ENCODE data around the gene AVPI1. TPM values are rescaled to one million over a fixed set of nuclear protein-coding genes. Genes with fewer than 3 reads are reported as not detected.
"Not testable (repeated sequence)": the region's sequence is repeated elsewhere in the genome, so short reads cannot be mapped to it uniquely, and the experiment has no call there.

AVPI1 gene
- total and polyA plus RNA-seq, 8 donors, result 2.3 to 38.2 (median 19.6) TPM

DNA sequence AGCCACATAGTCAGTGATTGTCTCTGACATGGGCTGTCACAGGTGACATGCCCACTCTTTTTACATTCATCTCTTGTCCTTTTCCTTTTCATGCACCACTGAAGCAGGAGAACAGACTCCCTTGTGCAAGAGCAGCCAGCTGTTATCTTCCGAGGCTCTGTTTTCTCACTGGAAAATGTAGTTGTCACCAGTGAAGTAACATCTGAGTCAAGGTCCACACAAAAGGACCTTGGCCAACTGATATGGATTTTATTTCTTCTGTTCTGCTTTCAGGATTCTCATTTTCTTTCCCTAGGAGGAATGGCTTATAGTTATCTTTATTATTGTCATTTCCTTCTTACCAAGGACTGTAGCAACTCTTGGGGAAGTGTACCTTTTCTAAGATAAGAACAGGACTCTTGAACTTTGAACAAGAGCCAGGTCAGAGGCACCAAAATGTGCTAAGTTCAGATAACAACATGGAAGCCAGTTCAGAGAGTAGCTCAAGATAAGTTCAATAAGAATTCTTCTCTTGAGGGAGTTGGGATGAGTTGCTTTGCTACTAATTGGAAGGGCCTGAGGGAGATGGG is 22.7 kb downstream of the AVPI1 start:
- WGBS, 5 donors, result 34 to 61% (median 43%) methylated on average over 1 of the region's 1 CpG
- Histone ChIP-seq H3K4me3 (no peak overlapping the region), H3K9me3 (no peaks in the 10 kb centered on the region), H3K27ac (peak overlapping the region in 2 of 5 donors; percentile 23 to 48), H3K36me3 (peaks cover 23 to 79% (median 75%) of the 10 kb centered on the region in 4 donors), H3K27me3 (no peaks in the 10 kb centered on the region), H3K4me1 (peaks cover 0 to 5% (median 2%) of the 10 kb centered on the region in 4 donors)
- intact Hi-C loops (cut with DNase I; ENCODE audit: low total_unique reads), result no loop called here
- DNase-seq, result peak in 1 of 2 donors; percentile 53
- TF ChIP-seq EP300 (IDR thresholded peaks at IDR 0.05) (no peak), POLR2AphosphoS5 (IDR thresholded peaks at IDR 0.05) (peak in 1 of 3 donors; percentile 7)

DNA sequence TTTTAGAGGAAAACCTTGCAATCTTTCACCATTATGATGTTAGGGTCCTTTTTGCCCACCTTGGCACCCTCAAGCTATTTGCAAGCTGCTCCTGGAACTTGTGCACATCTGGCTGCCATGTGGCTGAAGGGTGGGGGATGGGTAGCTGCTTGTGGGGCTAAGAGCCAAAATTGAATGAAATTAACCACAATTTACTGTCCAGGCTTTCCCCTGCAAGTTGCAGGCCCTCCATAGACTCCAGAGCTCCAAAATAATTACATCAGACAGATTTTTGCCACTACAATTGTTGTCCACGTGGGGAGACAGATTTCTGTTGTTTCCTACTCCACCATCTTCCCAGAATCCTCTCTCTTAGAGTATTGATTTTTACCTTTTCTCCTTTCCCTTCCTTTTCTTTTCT is 27.5 kb downstream of the AVPI1 start:
- Histone ChIP-seq H3K4me1 (peaks cover 0 to 2% (median under 1%) of the 10 kb centered on the region in 4 donors), H3K27me3 (no peaks in the 10 kb centered on the region), H3K4me3 (no peak overlapping the region), H3K36me3 (peaks cover 26 to 79% (median 75%) of the 10 kb centered on the region in 4 donors), H3K27ac (no peak overlapping the region), H3K9me3 (no peaks in the 10 kb centered on the region)
- TF ChIP-seq, protein P1, sequence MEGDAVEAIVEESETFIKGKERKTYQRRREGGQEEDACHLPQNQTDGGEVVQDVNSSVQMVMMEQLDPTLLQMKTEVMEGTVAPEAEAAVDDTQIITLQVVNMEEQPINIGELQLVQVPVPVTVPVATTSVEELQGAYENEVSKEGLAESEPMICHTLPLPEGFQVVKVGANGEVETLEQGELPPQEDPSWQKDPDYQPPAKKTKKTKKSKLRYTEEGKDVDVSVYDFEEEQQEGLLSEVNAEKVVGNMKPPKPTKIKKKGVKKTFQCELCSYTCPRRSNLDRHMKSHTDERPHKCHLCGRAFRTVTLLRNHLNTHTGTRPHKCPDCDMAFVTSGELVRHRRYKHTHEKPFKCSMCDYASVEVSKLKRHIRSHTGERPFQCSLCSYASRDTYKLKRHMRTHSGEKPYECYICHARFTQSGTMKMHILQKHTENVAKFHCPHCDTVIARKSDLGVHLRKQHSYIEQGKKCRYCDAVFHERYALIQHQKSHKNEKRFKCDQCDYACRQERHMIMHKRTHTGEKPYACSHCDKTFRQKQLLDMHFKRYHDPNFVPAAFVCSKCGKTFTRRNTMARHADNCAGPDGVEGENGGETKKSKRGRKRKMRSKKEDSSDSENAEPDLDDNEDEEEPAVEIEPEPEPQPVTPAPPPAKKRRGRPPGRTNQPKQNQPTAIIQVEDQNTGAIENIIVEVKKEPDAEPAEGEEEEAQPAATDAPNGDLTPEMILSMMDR (IDR thresholded peaks at IDR 0.05), result no peak
- TF ChIP-seq POLR2AphosphoS5 (IDR thresholded peaks at IDR 0.05), result no peak
- TF ChIP-seq EP300 (IDR thresholded peaks at IDR 0.05), result no peak
- TF ChIP-seq POLR2A (IDR thresholded peaks at IDR 0.05), result no peak
- peak in 1 of 2 donors; percentile 53 for DNase-seq
- intact Hi-C loops (cut with DNase I; ENCODE audit: low total_unique reads), result no loop called here
- WGBS, 5 donors, result 59 to 91% (median 65%) methylated on average over 1 of the region's 1 CpG

DNA sequence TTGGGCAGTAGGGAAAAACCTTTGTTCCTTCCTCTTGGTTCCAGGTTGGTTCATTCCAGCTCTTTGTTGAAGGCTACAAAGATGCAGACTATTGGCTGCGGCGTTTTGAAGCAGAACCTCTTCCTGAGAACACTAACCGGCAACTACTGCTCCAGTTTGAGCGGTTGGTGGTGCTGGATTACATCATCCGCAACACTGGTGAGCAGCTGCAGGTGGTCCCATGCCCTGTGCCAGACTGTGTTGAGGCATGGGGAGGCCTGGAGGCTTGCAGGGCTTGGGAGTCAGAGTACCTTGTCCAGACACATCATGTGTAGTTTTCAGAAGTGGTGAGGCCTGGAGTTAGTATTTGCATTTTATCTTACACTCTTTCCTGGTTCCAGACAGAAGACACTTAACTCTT is 30.3 kb downstream of the AVPI1 start:
- TF ChIP-seq EP300 (IDR thresholded peaks at IDR 0.05) (no peak), POLR2A (IDR thresholded peaks at IDR 0.05) (no peak), POLR2AphosphoS5 (IDR thresholded peaks at IDR 0.05) (no peak)
- TF ChIP-seq, protein P1 (IDR thresholded peaks at IDR 0.05), result no peak
- intact Hi-C loops (cut with DNase I; ENCODE audit: low total_unique reads), result no loop called here
- Histone ChIP-seq H3K27me3 (no peaks in the 10 kb centered on the region), H3K36me3 (peaks cover 23 to 80% (median 76%) of the 10 kb centered on the region in 4 donors), H3K27ac (no peak overlapping the region), H3K4me3 (no peak overlapping the region), H3K4me1 (no peaks in the 10 kb centered on the region), H3K9me3 (no peaks in the 10 kb centered on the region)
- no peak for DNase-seq
- WGBS, 5 donors, result 91 to 95% (median 91%) methylated on average over 5 of the region's 5 CpGs

DNA sequence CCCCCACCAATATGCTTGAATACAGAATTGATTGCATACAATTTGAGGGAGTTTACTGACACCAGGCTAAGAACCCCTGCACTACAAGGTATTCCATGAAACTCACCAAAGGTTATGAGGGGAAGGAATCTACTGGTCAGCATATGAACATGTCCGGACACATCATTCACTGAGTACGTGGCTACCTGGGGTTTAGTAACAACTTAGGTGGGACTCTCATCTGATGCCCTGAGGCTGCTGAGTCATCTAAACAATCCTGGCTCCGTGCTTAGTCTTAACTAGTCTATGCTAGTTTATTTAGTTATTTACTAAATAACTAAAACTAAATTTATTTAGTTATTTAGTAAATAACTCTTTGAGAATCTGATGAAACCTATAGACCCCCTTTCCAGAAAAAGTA is 35.3 kb downstream of the AVPI1 start:
- no peak overlapping the region for H3K27ac ChIP-seq
- H3K27me3 ChIP-seq, result no peaks in the 10 kb centered on the region
- WGBS, 5 donors, result 88 to 97% (median 92%) methylated on average over 3 of the region's 3 CpGs
- no peak for TF ChIP-seq POLR2AphosphoS5 (IDR thresholded peaks at IDR 0.05)
- TF ChIP-seq, protein P1 (IDR thresholded peaks at IDR 0.05), result no peak
- TF ChIP-seq POLR2A (IDR thresholded peaks at IDR 0.05), result no peak
- TF ChIP-seq EP300 (IDR thresholded peaks at IDR 0.05), result no peak
- H3K4me3 ChIP-seq, result no peak overlapping the region
- no peaks in the 10 kb centered on the region for H3K9me3 ChIP-seq
- H3K36me3 ChIP-seq, result peaks cover 18 to 64% (median 61%) of the 10 kb centered on the region in 4 donors
- DNase-seq, result no peak
- H3K4me1 ChIP-seq, result peaks cover 0 to 28% (median 10%) of the 10 kb centered on the region in 4 donors
- intact Hi-C loops (cut with DNase I; ENCODE audit: low total_unique reads), result no loop called here

DNA sequence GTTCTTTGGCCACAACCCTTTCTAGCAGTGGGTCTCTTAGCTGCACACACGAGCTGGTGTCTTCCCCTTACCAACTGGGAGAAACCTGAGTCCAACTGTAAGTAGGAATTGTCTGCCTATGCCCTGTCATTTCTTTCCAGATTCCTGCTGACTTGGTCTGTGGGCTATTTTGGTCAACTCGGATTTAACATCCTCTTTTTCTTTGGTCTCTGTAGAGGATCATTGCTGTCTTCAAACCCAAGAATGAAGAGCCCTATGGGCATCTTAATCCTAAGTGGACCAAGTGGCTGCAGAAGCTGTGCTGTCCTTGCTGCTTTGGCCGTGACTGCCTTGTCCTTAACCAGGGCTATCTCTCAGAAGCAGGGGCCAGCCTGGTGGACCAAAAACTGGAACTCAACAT is 36.3 kb downstream of the AVPI1 start:
- Histone ChIP-seq H3K36me3 (peaks cover 14 to 64% (median 58%) of the 10 kb centered on the region in 4 donors), H3K27me3 (no peaks in the 10 kb centered on the region), H3K4me1 (peaks cover 0 to 28% (median 10%) of the 10 kb centered on the region in 4 donors), H3K27ac (peak overlapping the region in 1 of 5 donors; percentile 8), H3K4me3 (no peak overlapping the region), H3K9me3 (no peaks in the 10 kb centered on the region)
- TF ChIP-seq POLR2AphosphoS5 (IDR thresholded peaks at IDR 0.05) (no peak), POLR2A (IDR thresholded peaks at IDR 0.05) (no peak), EP300 (IDR thresholded peaks at IDR 0.05) (no peak)
- TF ChIP-seq, protein P1 (IDR thresholded peaks at IDR 0.05), result no peak
- intact Hi-C loops (cut with DNase I; ENCODE audit: low total_unique reads), result no loop called here
- DNase-seq, result no peak
- WGBS, 5 donors, result 78 to 90% (median 87%) methylated on average over 2 to 3 of the region's 3 CpGs

DNA sequence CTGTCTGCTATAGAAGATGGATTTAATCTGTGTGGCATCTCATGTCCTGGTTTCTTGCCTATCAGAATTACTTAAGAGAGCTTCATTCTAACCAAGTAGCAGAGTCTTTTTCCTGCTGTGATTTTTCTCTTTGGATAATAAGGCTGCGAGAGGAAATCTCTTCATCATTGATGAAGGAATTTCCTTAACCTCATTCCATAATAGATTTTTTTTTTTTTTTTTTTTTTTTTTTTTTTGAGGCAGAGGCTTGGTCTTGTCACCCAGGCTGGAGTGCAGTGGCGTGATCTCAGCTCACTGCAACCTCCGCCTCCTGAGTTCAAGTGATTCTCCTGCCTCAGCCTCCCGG is 37.7 kb downstream of the AVPI1 start:
- Histone ChIP-seq H3K36me3 (peaks cover 14 to 64% (median 57%) of the 10 kb centered on the region in 4 donors), H3K27ac (peak overlapping the region in 2 of 5 donors; percentile 44 to 63), H3K4me1 (peaks cover 0 to 28% (median 10%) of the 10 kb centered on the region in 4 donors)
- H3K27me3 ChIP-seq; DNase-seq; intact Hi-C loops (cut with DNase I; ENCODE audit: low total_unique reads); H3K4me3 ChIP-seq; H3K9me3 ChIP-seq: not testable (repeated sequence)
- 89 to 95% (median 93%) methylated on average over 4 of the region's 4 CpGs for WGBS, 5 donors
